Colonic mucosa (tissue), 4 donors: ENCODE data around the gene ARSK. TPM values are rescaled to one million over a fixed set of nuclear protein-coding genes. Genes with fewer than 3 reads are reported as not detected.

ENCODE experiments used
- DNase-seq: peaks from one replicate; pipeline ENCODE4 v3.0.0-alpha.2; 2020
- H3K27ac ChIP-seq: fragments of 200-600 bp; one replicate; pipeline ENCODE4 v1.8.0; 2021
- H3K27me3 ChIP-seq: fragments of 200-600 bp; one replicate; pipeline ENCODE4 v1.8.0; 2021
- H3K36me3 ChIP-seq: fragments of 200-600 bp; one replicate; pipeline ENCODE4 v1.8.0; 2021
- H3K4me1 ChIP-seq: fragments of 200-600 bp; one replicate; pipeline ENCODE4 v1.8.0; 2021; ENCODE audit warnings: mild to moderate bottlenecking
- H3K4me3 ChIP-seq: fragments of 200-600 bp; one replicate; pipeline ENCODE4 v1.8.0; 2021
- H3K9ac ChIP-seq, 2 donors: one replicate each; pipeline ENCODE4 v1.7.0; 2013; ENCODE audit warnings: control low read depth in 2 of 2, low read depth in 2 of 2, low read length in 2 of 2
- H3K9me3 ChIP-seq: fragments of 200-600 bp; one replicate; pipeline ENCODE4 v1.8.0; 2021
- CTCF ChIP-seq: fragments of 200-600 bp; IDR thresholded peaks from one replicate; pipeline ENCODE4 v1.8.0; 2022; ENCODE audit warnings: antibody characterized with exemption, mild to moderate bottlenecking
- intact Hi-C: fragments of 100-400 bp; cut with DNase I; formaldehyde crosslinking; loops from one replicate; pipeline ENCODE4 v1.14.1; 2022
- total RNA-seq, 2 donors: library from RNA; stranded (reverse); fragmentation: NEBNext Ultra II Directional in 1 of 2; extraction: Animal tissue kit (Norgen Biotek cat#: 25700) in 1 of 2; gene quantifications; one replicate each; pipeline ENCODE4 v1.2.1, GENCODE V29; 2021
- donor health status: healthy.
- donor health status: DM: no; HTN: no; CAD: no.
- donor health status: DM: no; HTN: no; CAD: no.

The ARSK gene
- total RNA-seq, 2 donors from 2014 or later = 3.7 to 4.3 TPM

- Histone ChIP-seq H3K9ac (no peak overlapping the region), H3K4me3 (no peak overlapping the region), H3K4me1 (no peaks in the 10 kb centered on the region), H3K36me3 (no peaks in the 10 kb centered on the region), H3K27ac (no peak overlapping the region), H3K27me3 (no peaks in the 10 kb centered on the region), H3K9me3 (no peaks in the 10 kb centered on the region)
- intact Hi-C loops = no loop called here
- no peak for TF ChIP-seq CTCF
- DNase-seq = no peak
Measured at GRCh38 chr5:95581576-95581975, 26.7 kb downstream of the ARSK start.

- intact Hi-C loops = no loop called here
- TF ChIP-seq CTCF = no peak
Measured at GRCh38 chr5:95583992-95584391, 29.1 kb downstream of the ARSK start.

GRCh38 chr5:95590880-95591279 is 36.0 kb downstream of the ARSK start:
- H3K9me3 ChIP-seq = no peaks in the 10 kb centered on the region
- intact Hi-C loops = no loop called here

More at GRCh38 chr5:95583992-95584391, 29.1 kb downstream of the ARSK start:
- no peak for DNase-seq
- Histone ChIP-seq H3K27me3 (no peaks in the 10 kb centered on the region), H3K9ac (no peak overlapping the region), H3K36me3 (no peaks in the 10 kb centered on the region), H3K9me3 (no peaks in the 10 kb centered on the region), H3K4me1 (no peaks in the 10 kb centered on the region), H3K4me3 (no peak overlapping the region), H3K27ac (no peak overlapping the region)

GRCh38 chr5:95591490-95591901 is 36.6 kb downstream of the ARSK start:
- Histone ChIP-seq H3K4me3 (no peak overlapping the region), H3K27me3 (no peaks in the 10 kb centered on the region), H3K4me1 (no peaks in the 10 kb centered on the region), H3K36me3 (no peaks in the 10 kb centered on the region), H3K9me3 (no peaks in the 10 kb centered on the region), H3K9ac (no peak overlapping the region), H3K27ac (no peak overlapping the region)
- intact Hi-C loops = no loop called here
- no peak for DNase-seq
- no peak for TF ChIP-seq CTCF

More at GRCh38 chr5:95590880-95591279, 36.0 kb downstream of the ARSK start:
- no peaks in the 10 kb centered on the region for H3K4me1 ChIP-seq
- DNase-seq = no peak
- no peak for TF ChIP-seq CTCF
- no peaks in the 10 kb centered on the region for H3K27me3 ChIP-seq
- no peak overlapping the region for H3K9ac ChIP-seq
- H3K27ac ChIP-seq = no peak overlapping the region
- no peaks in the 10 kb centered on the region for H3K36me3 ChIP-seq
- no peak overlapping the region for H3K4me3 ChIP-seq

GRCh38 chr5:95595289-95595931 is 40.5 kb downstream of the ARSK start:
- no peak for DNase-seq
- H3K36me3 ChIP-seq = no peaks in the 10 kb centered on the region
- no peaks in the 10 kb centered on the region for H3K9me3 ChIP-seq
- H3K9ac ChIP-seq = no peak overlapping the region
- intact Hi-C loops = no loop called here
- no peak for TF ChIP-seq CTCF
- H3K4me1 ChIP-seq = no peaks in the 10 kb centered on the region
- no peak overlapping the region for H3K4me3 ChIP-seq
- no peaks in the 10 kb centered on the region for H3K27me3 ChIP-seq
- no peak overlapping the region for H3K27ac ChIP-seq
